ENCODE data around the gene SH3RF3.
"Not testable (repeated sequence)": the region's sequence is repeated elsewhere in the genome, so short reads cannot be mapped to it uniquely, and the experiment has no call there.

SH3RF3 gene

GRCh38 chr2:109160714-109161440 is 31.9 kb downstream of the SH3RF3 start:
- no peak for DNase-seq

- DNase-seq = not testable (repeated sequence)
Measured at GRCh38 chr2:109162367-109162766, 33.4 kb downstream of the SH3RF3 start.

- DNase-seq = no peak
Measured at GRCh38 chr2:109162999-109163398, 34.0 kb downstream of the SH3RF3 start.

- DNase-seq = no peak
Measured at GRCh38 chr2:109164311-109164710, 35.3 kb downstream of the SH3RF3 start.

- peak; percentile 16 for DNase-seq
Measured at GRCh38 chr2:109164739-109165221, 35.8 kb downstream of the SH3RF3 start.

- DNase-seq = no peak
Measured at GRCh38 chr2:109166811-109167210, 37.8 kb downstream of the SH3RF3 start.

GRCh38 chr2:109168086-109168485 is 39.1 kb downstream of the SH3RF3 start:
- DNase-seq = no peak

- no peak for DNase-seq
Measured at GRCh38 chr2:109168716-109169115, 39.7 kb downstream of the SH3RF3 start.

- DNase-seq = no peak
Measured at GRCh38 chr2:109170645-109171044, 41.6 kb downstream of the SH3RF3 start.

GRCh38 chr2:109171444-109172334 is 42.7 kb downstream of the SH3RF3 start:
- DNase-seq = no peak

- DNase-seq = no peak
Measured at GRCh38 chr2:109172556-109173105, 43.6 kb downstream of the SH3RF3 start.

GRCh38 chr2:109173311-109174171 is 44.5 kb downstream of the SH3RF3 start:
- DNase-seq = no peak

- DNase-seq = no peak
Measured at GRCh38 chr2:109174214-109174613, 45.2 kb downstream of the SH3RF3 start.

- no peak for DNase-seq
Measured at GRCh38 chr2:109174626-109175349, 45.8 kb downstream of the SH3RF3 start.

- no peak for DNase-seq
Measured at GRCh38 chr2:109175350-109175678, 46.3 kb downstream of the SH3RF3 start.

GRCh38 chr2:109176928-109177327 is 47.9 kb downstream of the SH3RF3 start:
- DNase-seq = no peak

- no peak for DNase-seq
Measured at GRCh38 chr2:109177635-109178034, 48.6 kb downstream of the SH3RF3 start.

- DNase-seq = no peak
Measured at GRCh38 chr2:109178968-109179367, 50.0 kb downstream of the SH3RF3 start.

- DNase-seq = no peak
Measured at GRCh38 chr2:109180786-109181185, 51.8 kb downstream of the SH3RF3 start.

- DNase-seq = no peak
Measured at GRCh38 chr2:109182426-109182825, 53.4 kb downstream of the SH3RF3 start.

- no peak for DNase-seq
Measured at GRCh38 chr2:109183871-109184270, 54.9 kb downstream of the SH3RF3 start.

- no peak for DNase-seq
Measured at GRCh38 chr2:109184368-109184767, 55.4 kb downstream of the SH3RF3 start.
